GM12878 (cell line): ENCODE measurements around the gene DLG4. TPM values are rescaled to one million over a fixed set of nuclear protein-coding genes. Genes with fewer than 3 reads are reported as not detected.

Experiments
- ATAC-seq: fragments of 200-7000 bp; cut with Tn5 transposase; 3 replicates; pipeline ENCODE4 v1.9.1; 2020; ENCODE audit warnings: mild to moderate bottlenecking, moderate library complexity
- BruUV-seq: library from RNA; stranded (reverse); fragments of 400-500 nt; replicated peaks from 2 replicates; lab custom pipeline; 2021; lab: Mats Ljungman, UMichigan
- CTCF ChIA-PET: fragments of 300-600 bp; sonication (Branson Sonifier 250); formaldehyde crosslinking; extraction: SDS; loops from one replicate; lab custom pipeline; 2021; ENCODE audit warnings: inconsistent platforms; lab: Yijun Ruan, JAX
- POLR2A ChIA-PET: fragments of 350-600 bp; formaldehyde crosslinking; extraction: SDS; loops from one replicate; lab custom pipeline; 2021; ENCODE audit warnings: inconsistent platforms; lab: Charles Lee
- RAD21 ChIA-PET: fragments of 300-600 bp; sonication (Branson Sonifier 250); formaldehyde crosslinking; loops from one replicate; lab custom pipeline; 2023; ENCODE audit warnings: antibody characterized with exemption; ENCODE audit not compliant: unreplicated experiment; lab: Charles Lee
- SMC1A ChIA-PET: fragments of 300-600 bp; sonication (Branson Sonifier 250); formaldehyde crosslinking; loops from one replicate; lab custom pipeline; 2023; ENCODE audit not compliant: unreplicated experiment, uncharacterized antibody; lab: Charles Lee
- DNase-seq: peaks from one replicate; pipeline ENCODE4 v3.0.0-alpha.2; 2011; ENCODE audit warnings: low read depth, low spot score
- FAIRE-seq: peaks from 3 replicates; lab custom pipeline; 2011; peaks lifted over from hg19 to GRCh38; lab: Jason Lieb, UNC
- H2AFZ ChIP-seq: 2 replicates; pipeline ENCODE4 v1.6.0; 2011; ENCODE audit warnings: low read depth, low read length, control low read depth; ENCODE audit not compliant: control insufficient read depth
- H3K27ac ChIP-seq: 2 replicates; pipeline ENCODE4 v1.5.1; 2011; ENCODE audit warnings: control low read depth; ENCODE audit not compliant: control insufficient read depth, insufficient read depth
- H3K27me3 ChIP-seq, 2 experiments: replicated peaks in 1 of 2; 2 replicates each; pipeline versions ENCODE4 v1.6.0 to v1.6.1; 2011; ENCODE audit warnings: low read length in 1 of 2; ENCODE audit not compliant: control insufficient read depth in 2 of 2, insufficient read depth in 2 of 2
- H3K36me3 ChIP-seq, 2 experiments: 2 replicates each; pipeline ENCODE4 v1.5.1; 2011; ENCODE audit warnings: low read length in 1 of 2; ENCODE audit not compliant: control insufficient read depth in 2 of 2, insufficient read depth in 2 of 2
- H3K4me1 ChIP-seq: 2 replicates; pipeline ENCODE4 v1.6.1; 2011; ENCODE audit warnings: mild to moderate bottlenecking, low read length, moderate library complexity, mixed read lengths; ENCODE audit not compliant: control insufficient read depth, insufficient read depth
- H3K4me2 ChIP-seq: 2 replicates; pipeline ENCODE4 v1.6.0; 2011; ENCODE audit warnings: control low read depth; ENCODE audit not compliant: control insufficient read depth, insufficient read depth
- H3K4me3 ChIP-seq: fragments of 200-600 bp; sonication (generic); 2 replicates; pipeline ENCODE4 v1.5.1; 2016
- H3K79me2 ChIP-seq: 2 replicates; pipeline ENCODE4 v1.6.0; 2011; ENCODE audit warnings: low read length; ENCODE audit not compliant: control insufficient read depth, insufficient read depth
- H3K9ac ChIP-seq: 2 replicates; pipeline ENCODE4 v1.8.0; 2011; ENCODE audit warnings: low read length, control low read depth, mixed read lengths; ENCODE audit not compliant: control insufficient read depth, insufficient read depth
- H3K9me3 ChIP-seq: replicated peaks from 3 replicates; pipeline ENCODE4 v1.5.1; 2011; ENCODE audit warnings: mild to moderate bottlenecking, low read length; ENCODE audit not compliant: control insufficient read depth, insufficient read depth
- H4K20me1 ChIP-seq: 2 replicates; pipeline ENCODE4 v1.6.0; 2011; ENCODE audit not compliant: control insufficient read depth, insufficient read depth
- BCLAF1 ChIP-seq: fragments of 450-650 bp; IDR thresholded peaks from 2 replicates; pipeline ENCODE4 v1.6.1; 2017; ENCODE audit warnings: antibody characterized with exemption, mild to moderate bottlenecking, moderate library complexity
- ESRRA ChIP-seq: IDR thresholded peaks from 2 replicates; pipeline ENCODE4 v1.6.1; 2012; ENCODE audit warnings: mild to moderate bottlenecking, low read length, improper control_type of control experiment
- IKZF1 ChIP-seq: fragments of 450-650 bp; conservative IDR thresholded peaks from 2 replicates; pipeline ENCODE4 v1.6.1; 2017; ENCODE audit warnings: antibody characterized with exemption, mild to moderate bottlenecking
- PRDM15 ChIP-seq: fragments of 450-650 bp; formaldehyde crosslinking; IDR thresholded peaks from 2 replicates; pipeline ENCODE4 v1.4.0; 2020; ENCODE audit warnings: mild to moderate bottlenecking, moderate library complexity
- SIX5 ChIP-seq: IDR thresholded peaks from 2 replicates; pipeline ENCODE4 v1.6.1; 2011; ENCODE audit warnings: mild to moderate bottlenecking, low read depth, low read length, moderate library complexity; ENCODE audit not compliant: severe bottlenecking
- WGBS: methylation state at CpG from one replicate; pipeline ENCODE4 v1.1.6; 2016; ENCODE audit warnings: low lambda C conversion rate; ENCODE audit not compliant: insufficient replicate concordance, insufficient coverage; ENCODE audit errors: missing lambda C conversion rate; 5-methylcytosine and 5-hydroxymethylcytosine counted together
- in situ Hi-C: fragments of 300-500 bp; cut with MboI; formaldehyde crosslinking; loops from 9 replicates; pipeline ENCODE4 v1.14.3; 2018; ENCODE audit warnings: mixed read lengths
- intact Hi-C: fragments of 100-400 bp; cut with micrococcal nuclease; formaldehyde crosslinking; loops from one replicate; pipeline ENCODE4 v1.14.2; 2022; ENCODE audit not compliant: unreplicated experiment
- polyA plus RNA-seq, 11 experiments: library from polyadenylated mRNA; depleted of rRNA in 4 of 11; unstranded in 6 of 11; stranded (reverse) in 5 of 11; fragments of >200 nt; fragmentation: Nextera tagmentation in 4 of 11; fragmentation: Illumina TruSeq in 1 of 11; extraction: Ambion mirVana in 4 of 11; extraction: Trizol in 1 of 11; gene quantifications; 1 replicate in 1 of 11; 2 replicates in 10 of 11; pipeline versions ENCODE4 v1.2.1 to v1.2.3, GENCODE V29; 2011 to 2016; ENCODE audit warnings: inconsistent platforms in 2 of 11, missing spikeins in 2 of 11, low read depth in 1 of 11
- total RNA-seq, 4 experiments: library from RNA; depleted of rRNA in 3 of 4; stranded (reverse); fragments of >200 nt in 3 of 4; fragmentation: Illumina TruSeq in 1 of 4; extraction: Trizol in 1 of 4; gene quantifications; 2 replicates each; pipeline versions ENCODE4 v1.2.1 to v1.2.3, GENCODE V29; 2013 to 2021

The DLG4 gene
- total and polyA plus RNA-seq, 10 of the 15 experiments (the other 5 are each of a cell fraction or from before 2014, with no cell fraction given) = 0.07 to 4.1 (median 1.3) TPM

- TF ChIP-seq PRDM15 (CRISPR knock-in tag) (no peak), BCLAF1 (no peak)
Measured at GRCh38 chr17:7254511-7254910, 34.9 kb upstream of the DLG4 start (continued).

- no TSS peak for BruUV-seq
- H3K79me2 ChIP-seq = peaks cover 44% of the 10 kb centered on the region
Measured at GRCh38 chr17:7253082-7253481, 33.4 kb upstream of the DLG4 start.

More at GRCh38 chr17:7253082-7253481, 33.4 kb upstream of the DLG4 start:
- intact Hi-C loops (loop anchor here (2.0 kb wide), 1 partner anchor 38 kb away; no protein-coding TSS in a partner anchor), in situ Hi-C loops (no loop called here)
- DNase-seq = no peak
- TF ChIP-seq SIX5 (no peak), ESRRA (no peak), IKZF1 (no peak)
- Histone ChIP-seq H3K9ac (peak overlapping the region; percentile 98), H3K27ac (peak overlapping the region; percentile 99), H3K27me3 (no peaks in the 10 kb centered on the region), H3K4me3 (peak overlapping the region; percentile 76), H3K36me3 (peaks cover 2 to 13% of the 10 kb centered on the region in 2 experiments; a peak in 2 of 4 replicates), H3K9me3 (no peaks in the 10 kb centered on the region), H3K4me2 (peak overlapping the region; percentile 89), H4K20me1 (no peaks in the 10 kb centered on the region), H2AFZ (no peak overlapping the region; the same call in 1 of the 2 replicates), H3K4me1 (peaks cover 10% of the 10 kb centered on the region)
- 78% methylated on average over 5 of the region's 5 CpGs for whole genome bisulfite sequencing
- ATAC-seq = no peak
- POLR2A ChIA-PET = no interaction called here
- RAD21 ChIA-PET = no interaction called here
- CTCF ChIA-PET = no interaction called here
- SMC1A ChIA-PET = no interaction called here
- FAIRE-seq = no peak
